Neuronal stem cell (in vitro differentiated cells): ENCODE results near the gene METRNL.

ENCODE experiments used
- DNase-seq: peaks from one replicate; pipeline ENCODE4 v3.0.0-alpha.2; 2013; ENCODE audit warnings: low spot score
- H2AFZ ChIP-seq: one replicate; pipeline ENCODE4 v1.6.1; 2013; ENCODE audit warnings: mild to moderate bottlenecking, low read length, inconsistent platforms
- H2AK5ac ChIP-seq: 2 replicates; pipeline ENCODE4 v1.6.1; 2013; ENCODE audit warnings: low read depth, mild to moderate bottlenecking, inconsistent platforms, low read length, moderate library complexity, mixed read lengths
- H2BK120ac ChIP-seq: 2 replicates; pipeline ENCODE4 v1.6.1; 2013; ENCODE audit warnings: low read depth, mild to moderate bottlenecking, inconsistent platforms, low read length, moderate library complexity, mixed read lengths
- H2BK12ac ChIP-seq: one replicate; pipeline ENCODE4 v1.6.1; 2013; ENCODE audit warnings: low read length, inconsistent platforms
- H2BK15ac ChIP-seq: 2 replicates; pipeline ENCODE4 v1.6.1; 2013; ENCODE audit warnings: mild to moderate bottlenecking, low read length, inconsistent platforms, mixed read lengths
- H2BK5ac ChIP-seq: one replicate; pipeline ENCODE4 v1.6.1; 2013; ENCODE audit warnings: inconsistent platforms, mild to moderate bottlenecking, low read length, moderate library complexity
- H3K14ac ChIP-seq: one replicate; pipeline ENCODE4 v1.6.1; 2013; ENCODE audit warnings: low read length, inconsistent platforms
- H3K18ac ChIP-seq: 2 replicates; pipeline ENCODE4 v1.6.1; 2013; ENCODE audit warnings: low read length, inconsistent platforms
- H3K23ac ChIP-seq: 2 replicates; pipeline ENCODE4 v1.6.1; 2013; ENCODE audit warnings: low read depth, mild to moderate bottlenecking, mixed read lengths, low read length, inconsistent platforms; ENCODE audit not compliant: poor library complexity
- H3K27ac ChIP-seq: replicated peaks from 3 replicates; pipeline ENCODE4 v1.5.1; 2013; ENCODE audit warnings: low read length, inconsistent platforms
- H3K27me3 ChIP-seq, 3 experiments: 2 replicates each; pipeline ENCODE4 v1.6.1; 2013; ENCODE audit warnings: low read length in 3 of 3, mild to moderate bottlenecking in 2 of 3, inconsistent platforms in 1 of 3, low read depth in 1 of 3, mixed read lengths in 1 of 3, moderate library complexity in 1 of 3; ENCODE audit not compliant: control insufficient read depth in 3 of 3, insufficient read depth in 3 of 3
- H3K36me3 ChIP-seq, 2 donors: replicated peaks in 1 of 2; 2 replicates each; pipeline ENCODE4 v1.6.1; 2013; ENCODE audit warnings: low read length in 2 of 2; ENCODE audit not compliant: control insufficient read depth in 2 of 2, insufficient read depth in 2 of 2
- H3K4ac ChIP-seq: 2 replicates; pipeline ENCODE4 v1.6.1; 2013; ENCODE audit warnings: inconsistent platforms, mild to moderate bottlenecking, low read length, moderate library complexity
- H3K4me1 ChIP-seq, 2 donors: 1 replicate in 1 of 2; 2 replicates in 1 of 2; pipeline ENCODE4 v1.6.1; 2013; ENCODE audit warnings: low read length in 2 of 2, low read depth in 1 of 2; ENCODE audit not compliant: control insufficient read depth in 2 of 2, insufficient read depth in 1 of 2
- H3K4me2 ChIP-seq: one replicate; pipeline ENCODE4 v1.6.1; 2013; ENCODE audit warnings: mild to moderate bottlenecking, low read length, inconsistent platforms; ENCODE audit not compliant: insufficient read depth, poor library complexity, severe bottlenecking
- H3K4me3 ChIP-seq, 2 donors: 2 replicates each; pipeline ENCODE4 v1.5.1; 2013; ENCODE audit warnings: low read length in 2 of 2, mild to moderate bottlenecking in 2 of 2, inconsistent platforms in 1 of 2, moderate library complexity in 1 of 2
- H3K79me1 ChIP-seq: one replicate; pipeline ENCODE4 v1.6.1; 2013; ENCODE audit warnings: low read depth, mild to moderate bottlenecking, inconsistent platforms, low read length, moderate library complexity
- H3K9ac ChIP-seq: one replicate; pipeline ENCODE4 v1.6.1; 2013; ENCODE audit warnings: mild to moderate bottlenecking, low read depth, low read length, inconsistent platforms; ENCODE audit not compliant: poor library complexity
- H3K9me3 ChIP-seq, 2 donors: replicated peaks in 1 of 2; 2 replicates each; pipeline versions ENCODE3 to v1.6.1; 2013; ENCODE audit warnings: low read length in 2 of 2, mild to moderate bottlenecking in 2 of 2, inconsistent platforms in 1 of 2, low read depth in 1 of 2, mixed read lengths in 1 of 2, moderate library complexity in 1 of 2; ENCODE audit not compliant: control insufficient read depth in 2 of 2, insufficient read depth in 1 of 2
- H4K8ac ChIP-seq: one replicate; pipeline ENCODE4 v1.6.1; 2013; ENCODE audit warnings: low read depth, mild to moderate bottlenecking, inconsistent platforms, low read length, moderate library complexity
- H4K91ac ChIP-seq: one replicate; pipeline ENCODE4 v1.6.1; 2013; ENCODE audit warnings: low read length, low read depth, mild to moderate bottlenecking, inconsistent platforms; ENCODE audit not compliant: poor library complexity
- WGBS, 2 donors: extraction: QIAGEN DNeasy Blood & Tissue Kit; methylation state at CpG; one replicate each; pipeline ENCODE4 v1.1.7; 2013; ENCODE audit warnings: missing lambda C conversion rate in 2 of 2, mixed read lengths in 1 of 2; ENCODE audit not compliant: insufficient read length in 2 of 2, insufficient replicate concordance in 1 of 2; ENCODE audit errors: extremely low coverage in 2 of 2; 5-methylcytosine and 5-hydroxymethylcytosine counted together

METRNL gene

GRCh38 chr17:83098241-83099085, 19.1 kb downstream of the METRNL start:
- peak overlapping the region; percentile 95 for H3K4ac ChIP-seq
- H3K9me3 ChIP-seq, result peaks cover 0 to 2% of the 10 kb centered on the region in 2 donors
- H2BK120ac ChIP-seq, result peak overlapping the region; percentile 83
- peak overlapping the region; percentile 66 for H3K27ac ChIP-seq
- H2BK15ac ChIP-seq, result peak overlapping the region; percentile 85
- no CpG with 5 or more reads among the region's 31 CpGs for WGBS, 2 donors
- peaks cover 0 to 3% (median 0%) of the 10 kb centered on the region in 3 experiments for H3K27me3 ChIP-seq
- no peak overlapping the region for H4K91ac ChIP-seq
- H3K9ac ChIP-seq, result no peak overlapping the region
- peak overlapping the region; percentile 43 for H4K8ac ChIP-seq
- H2AK5ac ChIP-seq, result peak overlapping the region; percentile 99
- peak overlapping the region; percentile 95 for H3K18ac ChIP-seq
- H2BK5ac ChIP-seq, result peak overlapping the region; percentile 87
- peak overlapping the region; percentile 38 for H3K14ac ChIP-seq
- H3K36me3 ChIP-seq, result peaks cover 19 to 33% of the 10 kb centered on the region in 2 donors
- no peaks in the 10 kb centered on the region for H3K79me1 ChIP-seq
- no peak overlapping the region for H3K23ac ChIP-seq
- H3K4me1 ChIP-seq, result peaks cover 9 to 22% of the 10 kb centered on the region in 2 donors
- DNase-seq, result no peak
- H3K4me2 ChIP-seq, result no peak overlapping the region
- H2AFZ ChIP-seq, result no peak overlapping the region
- peak overlapping the region; percentile 97 for H2BK12ac ChIP-seq
- no peak overlapping the region for H3K4me3 ChIP-seq

- Histone ChIP-seq H2BK12ac (peak overlapping the region; percentile 99), H3K9me3 (peaks cover 0 to 2% of the 10 kb centered on the region in 2 donors), H3K18ac (peak overlapping the region; percentile 97), H2AK5ac (peak overlapping the region; percentile 96), H3K4me2 (no peak overlapping the region), H2BK15ac (peak overlapping the region; percentile 71), H2BK5ac (peak overlapping the region; percentile 71), H3K14ac (peak overlapping the region; percentile 71), H2BK120ac (peak overlapping the region; percentile 83), H2AFZ (peak overlapping the region; percentile 79), H3K36me3 (peaks cover 17 to 26% of the 10 kb centered on the region in 2 donors), H3K23ac (no peak overlapping the region), H3K4ac (peak overlapping the region; percentile 95), H3K4me1 (peaks cover 9 to 22% of the 10 kb centered on the region in 2 donors), H3K4me3 (no peak overlapping the region), H4K91ac (peak overlapping the region; percentile 9), H3K9ac (no peak overlapping the region), H3K27ac (peak overlapping the region; percentile 66), H3K79me1 (peaks cover 1% of the 10 kb centered on the region), H3K27me3 (peaks cover 0 to 3% (median 0%) of the 10 kb centered on the region in 3 experiments), H4K8ac (no peak overlapping the region)
- DNase-seq, result no peak
- no CpG with 5 or more reads among the region's 12 CpGs for WGBS, 2 donors
These were observed 19.7 kb downstream of the METRNL start for GRCh38 chr17:83099086-83099555.

GRCh38 chr17:83099570-83100181, 20.3 kb downstream of the METRNL start:
- Histone ChIP-seq H3K4me3 (peak overlapping the region in 1 of 2 donors; percentile 9), H3K14ac (peak overlapping the region; percentile 71), H2AK5ac (peak overlapping the region; percentile 96), H2BK12ac (peak overlapping the region; percentile 30), H3K23ac (peak overlapping the region; percentile 93), H3K79me1 (peaks cover 4% of the 10 kb centered on the region), H2BK15ac (peak overlapping the region; percentile 71), H3K27me3 (peaks cover 0 to 3% (median 0%) of the 10 kb centered on the region in 3 experiments), H3K9me3 (peaks cover 0 to 2% of the 10 kb centered on the region in 2 donors), H3K27ac (no peak overlapping the region), H3K9ac (peak overlapping the region; percentile 77), H2BK5ac (peak overlapping the region; percentile 71), H3K36me3 (peaks cover 12 to 21% of the 10 kb centered on the region in 2 donors), H3K4me1 (peaks cover 9 to 22% of the 10 kb centered on the region in 2 donors), H4K8ac (no peak overlapping the region), H2BK120ac (peak overlapping the region; percentile 83), H4K91ac (peak overlapping the region; percentile 9), H3K18ac (peak overlapping the region; percentile 97), H3K4ac (peak overlapping the region; percentile 95), H2AFZ (peak overlapping the region; percentile 79), H3K4me2 (peak overlapping the region; percentile 33)
- DNase-seq, result no peak
- WGBS, 2 donors, result no CpG with 5 or more reads among the region's 34 CpGs
